Measurements from ENCODE around the gene NLRP3.

The NLRP3 gene

GRCh38 chr1:247378334-247379073, 37.5 kb upstream of the NLRP3 start:
- DNase-seq: no peak
- Histone ChIP-seq H3K4me3 (ENCODE audit: low read depth, low read length) (no peak overlapping the region), H3K36me3 (no peaks in the 10 kb centered on the region), H3K9me3 (no peaks in the 10 kb centered on the region), H3K27me3 (no peaks in the 10 kb centered on the region), H3K4me1 (no peaks in the 10 kb centered on the region)
- no peak for TF ChIP-seq CTCF (IDR thresholded peaks at IDR 0.05; ENCODE audit: low read depth, low read length)

DNA sequence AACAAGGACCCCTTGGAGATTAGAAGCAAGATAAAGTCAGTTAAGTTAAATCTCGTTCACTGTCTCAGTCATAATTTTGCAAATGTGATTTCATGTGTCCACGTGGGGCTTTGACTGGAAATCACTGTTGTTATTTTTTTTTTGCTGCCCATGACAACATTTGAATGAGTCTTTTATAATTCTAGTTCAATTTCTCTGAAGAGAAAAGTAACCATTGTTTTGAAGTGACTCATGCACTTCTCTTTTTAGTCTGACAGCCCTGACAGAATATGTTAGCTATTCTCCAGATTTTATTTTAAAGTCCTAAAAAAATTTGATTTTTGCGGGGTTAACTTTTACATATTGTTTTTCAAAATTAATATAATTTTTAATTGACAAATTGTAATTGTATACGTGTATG, 30.7 kb upstream of the NLRP3 start:
- H3K9me3 ChIP-seq: no peaks in the 10 kb centered on the region
- no peak for DNase-seq
- no peaks in the 10 kb centered on the region for H3K27me3 ChIP-seq
- no peak for TF ChIP-seq CTCF (IDR thresholded peaks at IDR 0.05; ENCODE audit: low read depth, low read length)
- H3K4me1 ChIP-seq: no peaks in the 10 kb centered on the region; the same call in 1 of the 2 replicates
- no peak overlapping the region for H3K4me3 ChIP-seq (ENCODE audit: low read depth, low read length)
- H3K36me3 ChIP-seq: no peaks in the 10 kb centered on the region

GRCh38 chr1:247386217-247386616, 29.8 kb upstream of the NLRP3 start:
- Histone ChIP-seq H3K27me3 (no peaks in the 10 kb centered on the region), H3K9me3 (no peaks in the 10 kb centered on the region), H3K4me3 (ENCODE audit: low read depth, low read length) (no peak overlapping the region), H3K36me3 (no peaks in the 10 kb centered on the region), H3K4me1 (no peaks in the 10 kb centered on the region; the same call in 1 of the 2 replicates)
- DNase-seq: no peak
- TF ChIP-seq CTCF (IDR thresholded peaks at IDR 0.05; ENCODE audit: low read depth, low read length): no peak

GRCh38 chr1:247386687-247387086, 29.3 kb upstream of the NLRP3 start:
- Histone ChIP-seq H3K36me3 (no peaks in the 10 kb centered on the region), H3K4me3 (ENCODE audit: low read depth, low read length) (no peak overlapping the region), H3K27me3 (no peaks in the 10 kb centered on the region), H3K9me3 (no peaks in the 10 kb centered on the region), H3K4me1 (no peaks in the 10 kb centered on the region; the same call in 1 of the 2 replicates)
- no peak for TF ChIP-seq CTCF (IDR thresholded peaks at IDR 0.05; ENCODE audit: low read depth, low read length)
- no peak for DNase-seq

DNA sequence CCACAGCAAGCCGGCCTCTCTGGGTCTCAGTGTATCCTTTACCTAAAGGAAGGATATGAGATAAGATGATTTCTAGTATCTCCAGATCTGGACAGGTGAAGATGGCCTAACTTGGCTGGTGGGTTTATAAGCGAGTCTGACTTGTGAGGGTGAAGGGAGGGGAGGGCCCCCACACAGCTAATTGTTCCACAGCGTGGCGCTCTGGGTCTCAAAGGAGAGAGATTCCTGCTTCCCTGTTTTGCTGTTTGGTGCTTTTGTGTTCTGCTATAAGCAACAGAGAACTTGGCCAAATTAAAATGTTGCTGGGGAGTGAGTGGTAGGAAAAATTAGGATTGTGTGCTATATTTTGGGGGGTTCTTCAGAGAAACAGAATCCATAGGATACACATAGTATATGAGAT, 28.9 kb upstream of the NLRP3 start:
- no peak overlapping the region for H3K4me3 ChIP-seq (ENCODE audit: low read depth, low read length)
- no peak for DNase-seq
- H3K27me3 ChIP-seq: no peaks in the 10 kb centered on the region
- H3K4me1 ChIP-seq: no peaks in the 10 kb centered on the region; the same call in 1 of the 2 replicates
- no peak for TF ChIP-seq CTCF (IDR thresholded peaks at IDR 0.05; ENCODE audit: low read depth, low read length)
- no peaks in the 10 kb centered on the region for H3K36me3 ChIP-seq
- no peaks in the 10 kb centered on the region for H3K9me3 ChIP-seq

DNA sequence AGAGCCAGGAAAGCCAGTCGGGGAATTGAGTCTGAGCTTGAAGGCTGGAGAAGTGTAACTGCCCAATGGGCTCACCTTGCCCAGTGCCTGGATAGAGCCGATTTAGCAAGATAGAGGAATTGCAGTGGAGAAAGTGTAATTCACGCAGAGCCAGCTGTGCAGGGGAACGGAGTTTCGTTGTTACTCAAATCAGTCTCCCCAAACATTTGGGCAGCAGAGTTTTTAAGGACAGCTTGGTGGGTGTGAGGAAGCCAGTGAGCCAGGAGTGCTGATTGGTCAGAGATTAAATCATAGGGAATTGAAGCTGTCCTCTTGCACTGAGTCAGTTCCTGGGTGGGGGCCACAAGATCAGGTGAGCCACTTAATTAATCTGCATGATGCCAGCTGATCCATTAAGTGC, 28.4 kb upstream of the NLRP3 start:
- Histone ChIP-seq H3K9me3 (no peaks in the 10 kb centered on the region), H3K4me3 (ENCODE audit: low read depth, low read length) (no peak overlapping the region), H3K4me1 (no peaks in the 10 kb centered on the region; the same call in 1 of the 2 replicates), H3K27me3 (no peaks in the 10 kb centered on the region), H3K36me3 (no peaks in the 10 kb centered on the region)
- DNase-seq: no peak
- TF ChIP-seq CTCF (IDR thresholded peaks at IDR 0.05; ENCODE audit: low read depth, low read length): no peak
